ENCODE data around the gene ASB10.

The ASB10 gene

GRCh38 chr7:151187409-151188251 is 580 bp upstream of the ASB10 start:
- DNase-seq (ENCODE audit: low spot score) = no peak

- no peak for DNase-seq (ENCODE audit: low spot score)
These were observed 1.0 kb downstream of the ASB10 start for GRCh38 chr7:151185762-151186639.

- peak; percentile 9 for DNase-seq (ENCODE audit: low spot score)
These were observed 6.0 kb downstream of the ASB10 start for GRCh38 chr7:151181011-151181431.

GRCh38 chr7:151179946-151180345 is 7.1 kb downstream of the ASB10 start:
- DNase-seq (ENCODE audit: low spot score) = no peak

GRCh38 chr7:151179287-151179860 is 7.7 kb downstream of the ASB10 start:
- peak; percentile 3 for DNase-seq (ENCODE audit: low spot score)

GRCh38 chr7:151178831-151179230 is 8.2 kb downstream of the ASB10 start:
- no peak for DNase-seq (ENCODE audit: low spot score)

- DNase-seq (ENCODE audit: low spot score) = no peak
These were observed 8.8 kb downstream of the ASB10 start for GRCh38 chr7:151178236-151178635.

- no peak for DNase-seq (ENCODE audit: low spot score)
These were observed 9.7 kb downstream of the ASB10 start for GRCh38 chr7:151177310-151177709.

GRCh38 chr7:151176401-151176800 is 10.6 kb downstream of the ASB10 start:
- DNase-seq (ENCODE audit: low spot score) = no peak

- DNase-seq (ENCODE audit: low spot score) = peak; percentile 63
These were observed 11.2 kb downstream of the ASB10 start for GRCh38 chr7:151175793-151176311.

GRCh38 chr7:151175047-151175792 is 11.8 kb downstream of the ASB10 start:
- DNase-seq (ENCODE audit: low spot score) = no peak

GRCh38 chr7:151174246-151175046 is 12.6 kb downstream of the ASB10 start:
- no peak for DNase-seq (ENCODE audit: low spot score)

- no peak for DNase-seq (ENCODE audit: low spot score)
These were observed 13.4 kb downstream of the ASB10 start for GRCh38 chr7:151173386-151174245.

GRCh38 chr7:151172273-151173141 is 14.5 kb downstream of the ASB10 start:
- DNase-seq (ENCODE audit: low spot score) = peak; percentile 88

- DNase-seq (ENCODE audit: low spot score) = no peak
These were observed 18.3 kb downstream of the ASB10 start for GRCh38 chr7:151168787-151169162.

- DNase-seq (ENCODE audit: low spot score) = peak; percentile 90
These were observed 18.9 kb downstream of the ASB10 start for GRCh38 chr7:151168003-151168786.

- peak; percentile 72 for DNase-seq (ENCODE audit: low spot score)
These were observed 19.7 kb downstream of the ASB10 start, which contains the start of gene GBX1 for GRCh38 chr7:151167197-151167961. Gene GBX1, minus strand, starts transcription at chr7:151167694. Its CDS starts 146 bp downstream, at chr7:151167548.
